Loucy (cell line): ENCODE data around the gene ARHGEF10L.

Source experiments
- H2AFZ ChIP-seq: fragments of 200-600 bp; sonication (generic); 2 replicates; pipeline ENCODE4 v1.6.0; 2016; ENCODE audit warnings: antibody characterized with exemption, mild to moderate bottlenecking, low read length, moderate library complexity
- H3F3A ChIP-seq: fragments of 200-600 bp; 2 replicates; pipeline ENCODE4 v1.6.0; 2016; ENCODE audit warnings: antibody characterized with exemption, low read depth, mild to moderate bottlenecking
- H3K27me3 ChIP-seq: fragments of 200-600 bp; sonication (generic); 2 replicates; pipeline ENCODE4 v1.6.1; 2014; ENCODE audit warnings: low read length, mild to moderate bottlenecking; ENCODE audit not compliant: insufficient read depth, poor library complexity, severe bottlenecking
- H3K36me3 ChIP-seq: fragments of 200-600 bp; sonication (generic); 2 replicates; pipeline ENCODE4 v1.6.1; 2016; ENCODE audit warnings: low read length; ENCODE audit not compliant: insufficient read depth
- H3K4me1 ChIP-seq: fragments of 200-600 bp; sonication (generic); 2 replicates; pipeline ENCODE4 v1.5.1; 2014; ENCODE audit warnings: low read length, mild to moderate bottlenecking; ENCODE audit not compliant: insufficient read depth, poor library complexity, severe bottlenecking
- H3K4me2 ChIP-seq: fragments of 200-600 bp; sonication (generic); 2 replicates; pipeline ENCODE4 v1.6.0; 2014; ENCODE audit warnings: antibody characterized with exemption, low read length, low read depth, mild to moderate bottlenecking; ENCODE audit not compliant: poor library complexity, severe bottlenecking
- H3K4me3 ChIP-seq: fragments of 200-600 bp; sonication (generic); 2 replicates; pipeline ENCODE4 v1.5.1; 2014; ENCODE audit warnings: low read length, mild to moderate bottlenecking, mixed read lengths; ENCODE audit not compliant: poor library complexity, severe bottlenecking
- H3K79me2 ChIP-seq: fragments of 200-600 bp; sonication (generic); 2 replicates; pipeline ENCODE4 v1.6.1; 2014; ENCODE audit warnings: low read length; ENCODE audit not compliant: insufficient read depth
- H3K9ac ChIP-seq: fragments of 200-600 bp; sonication (generic); 2 replicates; pipeline ENCODE4 v1.6.0; 2014; ENCODE audit warnings: mild to moderate bottlenecking, low read depth, low read length, moderate library complexity; ENCODE audit not compliant: poor library complexity, severe bottlenecking
- H3K9me2 ChIP-seq: fragments of 200-600 bp; sonication (generic); replicated peaks from 2 replicates; pipeline ENCODE4 v1.6.1; 2016; ENCODE audit warnings: low read depth, low read length, mixed read lengths
- H3K9me3 ChIP-seq: fragments of 200-600 bp; sonication (generic); 2 replicates; pipeline ENCODE4 v1.6.1; 2014; ENCODE audit warnings: mild to moderate bottlenecking, antibody characterized with exemption, low read length, low read depth; ENCODE audit not compliant: insufficient read depth
- H4K20me1 ChIP-seq: fragments of 200-600 bp; sonication (generic); 2 replicates; pipeline ENCODE4 v1.6.0; 2014; ENCODE audit warnings: antibody characterized with exemption, low read length, mild to moderate bottlenecking; ENCODE audit not compliant: insufficient read depth, poor library complexity, severe bottlenecking
- CTCF ChIP-seq: fragments of 200-600 bp; sonication (generic); conservative IDR thresholded peaks from 2 replicates; pipeline ENCODE4 v1.5.1; 2014; ENCODE audit warnings: mild to moderate bottlenecking, antibody characterized with exemption, low read length
- EZH2phosphoT487 ChIP-seq: fragments of 200-600 bp; IDR thresholded peaks from 2 replicates; pipeline ENCODE4 v1.6.1; 2018; ENCODE audit warnings: antibody characterized with exemption, mild to moderate bottlenecking, moderate library complexity, borderline replicate concordance

Gene ARHGEF10L

GRCh38 chr1:17605582-17606344 lies 66.3 kb downstream of the ARHGEF10L start:
- Histone ChIP-seq H3K9me2 (no peaks in the 10 kb centered on the region), H3K9me3 (no peaks in the 10 kb centered on the region), H4K20me1 (no peaks in the 10 kb centered on the region), H3K36me3 (no peaks in the 10 kb centered on the region), H3K9ac (no peak overlapping the region), H3K4me1 (no peaks in the 10 kb centered on the region), H3K4me2 (no peak overlapping the region), H3K4me3 (no peak overlapping the region), H3K27me3 (no peaks in the 10 kb centered on the region), H3F3A (no peaks in the 10 kb centered on the region), H2AFZ (no peak overlapping the region), H3K79me2 (no peaks in the 10 kb centered on the region)
- TF ChIP-seq CTCF (no peak), EZH2phosphoT487 (no peak)

GRCh38 chr1:17606826-17607440 lies 67.4 kb downstream of the ARHGEF10L start:
- H3K4me2 ChIP-seq, result no peak overlapping the region
- no peak for TF ChIP-seq EZH2phosphoT487
- TF ChIP-seq CTCF, result peak; percentile 98
- H3K9ac ChIP-seq, result no peak overlapping the region
- H3K9me3 ChIP-seq, result no peaks in the 10 kb centered on the region
- no peaks in the 10 kb centered on the region for H3K79me2 ChIP-seq
- no peaks in the 10 kb centered on the region for H3F3A ChIP-seq
- H2AFZ ChIP-seq, result no peak overlapping the region
- no peaks in the 10 kb centered on the region for H4K20me1 ChIP-seq
- H3K9me2 ChIP-seq, result no peaks in the 10 kb centered on the region
- H3K4me1 ChIP-seq, result no peaks in the 10 kb centered on the region
- H3K36me3 ChIP-seq, result no peaks in the 10 kb centered on the region
- no peaks in the 10 kb centered on the region for H3K27me3 ChIP-seq
- H3K4me3 ChIP-seq, result no peak overlapping the region

GRCh38 chr1:17607644-17608581 lies 68.4 kb downstream of the ARHGEF10L start:
- H3K27me3 ChIP-seq, result no peaks in the 10 kb centered on the region
- no peaks in the 10 kb centered on the region for H3F3A ChIP-seq
- H3K9me3 ChIP-seq, result no peaks in the 10 kb centered on the region
- H3K9me2 ChIP-seq, result no peaks in the 10 kb centered on the region
- H3K4me1 ChIP-seq, result no peaks in the 10 kb centered on the region
- no peak overlapping the region for H3K4me2 ChIP-seq
- H3K9ac ChIP-seq, result no peak overlapping the region
- H3K4me3 ChIP-seq, result no peak overlapping the region
- no peak overlapping the region for H2AFZ ChIP-seq
- H4K20me1 ChIP-seq, result no peaks in the 10 kb centered on the region
- H3K79me2 ChIP-seq, result no peaks in the 10 kb centered on the region
- H3K36me3 ChIP-seq, result no peaks in the 10 kb centered on the region
- TF ChIP-seq EZH2phosphoT487, result no peak
